HepG2 (cell line): ENCODE data around the gene EMILIN3. TPM values are rescaled to one million over a fixed set of nuclear protein-coding genes. Genes with fewer than 3 reads are reported as not detected.

Experiments
- ATAC-seq: fragments of 200-7000 bp; cut with Tn5 transposase; 3 replicates; pipeline ENCODE4 v1.9.1; 2020; ENCODE audit warnings: mild to moderate bottlenecking, moderate library complexity
- BruUV-seq: library from RNA; stranded (reverse); fragments of 400-500 nt; replicated peaks from 2 replicates; lab custom pipeline; 2021; lab: Mats Ljungman, UMichigan
- CTCF ChIA-PET: fragments of 300-600 bp; formaldehyde crosslinking; extraction: SDS; loops from one replicate; lab custom pipeline; 2021; ENCODE audit warnings: low total read pairs, inconsistent platforms, low intra/inter-chr PET ratio; lab: Yijun Ruan, JAX
- POLR2A ChIA-PET: fragments of 350-600 bp; sonication (Branson Sonifier 250); formaldehyde crosslinking; loops from one replicate; lab custom pipeline; 2020; ENCODE audit warnings: antibody characterized with exemption, inconsistent platforms; lab: Yijun Ruan, JAX
- DNase-seq: peaks from one replicate; pipeline ENCODE4 v3.0.0-alpha.2; 2015; ENCODE audit warnings: low spot score
- FAIRE-seq: peaks from 3 replicates; lab custom pipeline; 2011; peaks lifted over from hg19 to GRCh38; lab: Jason Lieb, UNC
- H2AFZ ChIP-seq: one replicate; pipeline ENCODE4 v1.6.1; 2011; ENCODE audit warnings: low read length, inconsistent platforms
- H3K27ac ChIP-seq: fragments of 300-600 bp; 3 replicates; pipeline ENCODE4 v1.8.0; 2011; ENCODE audit warnings: mixed run types, mild to moderate bottlenecking, mixed read lengths, low read length, inconsistent platforms; ENCODE audit not compliant: insufficient read depth; ENCODE audit errors: extremely low read length
- H3K27me3 ChIP-seq, 2 experiments: fragments of 200-600 bp in 1 of 2; 2 replicates in 1 of 2; 3 replicates in 1 of 2; pipeline versions ENCODE4 v1.6.0 to v1.8.0; 2011; ENCODE audit warnings: low read length in 2 of 2, mild to moderate bottlenecking in 2 of 2, moderate library complexity in 2 of 2, inconsistent platforms in 1 of 2; ENCODE audit not compliant: insufficient read depth in 2 of 2, control insufficient read depth in 1 of 2
- H3K36me3 ChIP-seq, 2 experiments: fragments of 200-600 bp in 1 of 2; replicated peaks in 1 of 2; 2 replicates in 1 of 2; 3 replicates in 1 of 2; pipeline versions ENCODE4 v1.5.1 to v1.8.0; 2011; ENCODE audit warnings: low read length in 2 of 2, inconsistent platforms in 1 of 2; ENCODE audit not compliant: insufficient read depth in 2 of 2, control insufficient read depth in 1 of 2
- H3K4me1 ChIP-seq: 2 replicates; pipeline ENCODE4 v1.5.1; 2012; ENCODE audit warnings: low read length, inconsistent platforms; ENCODE audit not compliant: insufficient read depth
- H3K4me2 ChIP-seq: 2 replicates; pipeline ENCODE4 v1.6.0; 2011; ENCODE audit warnings: low read depth, low read length, inconsistent platforms
- H3K4me3 ChIP-seq, 3 experiments: fragments of 200-600 bp in 1 of 3; sonication (generic), shearing (Covaris generic) in 1 of 3; replicated peaks in 1 of 3; 2 replicates each; pipeline ENCODE4 v1.5.1; 2011 to 2016; ENCODE audit warnings: low read length in 3 of 3, inconsistent platforms in 2 of 3, low read depth in 2 of 3, mild to moderate bottlenecking in 2 of 3, control low read depth in 1 of 3, mixed read lengths in 1 of 3; ENCODE audit not compliant: insufficient read depth in 1 of 3
- H3K79me2 ChIP-seq: one replicate; pipeline ENCODE4 v1.6.1; 2011; ENCODE audit warnings: low read length, inconsistent platforms; ENCODE audit not compliant: insufficient read depth
- H3K9ac ChIP-seq: 2 replicates; pipeline ENCODE4 v1.6.0; 2011; ENCODE audit warnings: mild to moderate bottlenecking, low read depth, low read length, inconsistent platforms; ENCODE audit not compliant: insufficient read depth
- H3K9me3 ChIP-seq: 2 replicates; pipeline ENCODE4 v1.5.1; 2012; ENCODE audit warnings: mild to moderate bottlenecking, low read length
- H4K20me1 ChIP-seq: 2 replicates; pipeline ENCODE4 v1.6.0; 2011; ENCODE audit warnings: inconsistent platforms, mild to moderate bottlenecking, low read length, moderate library complexity; ENCODE audit not compliant: insufficient read depth
- ELF3 ChIP-seq: IDR thresholded peaks from 2 replicates; pipeline ENCODE4 v1.6.1; 2016; ENCODE audit warnings: missing genetic modification reagents, missing compliant biosample characterization
- HMG20B ChIP-seq: conservative IDR thresholded peaks from 2 replicates; pipeline ENCODE4 v1.6.1; 2016; ENCODE audit warnings: missing genetic modification reagents, missing compliant biosample characterization
- HOXA9 ChIP-seq: sonication (generic); formaldehyde crosslinking; IDR thresholded peaks from 2 replicates; pipeline ENCODE4 v1.8.1; 2022; ENCODE audit warnings: missing genetic modification reagents, mild to moderate bottlenecking, moderate library complexity, borderline replicate concordance
- KDM5B ChIP-seq: sonication (generic); formaldehyde crosslinking; IDR thresholded peaks from 2 replicates; pipeline ENCODE4 v1.4.0; 2020; ENCODE audit warnings: missing genetic modification reagents, mild to moderate bottlenecking, borderline replicate concordance
- MIXL1 ChIP-seq: IDR thresholded peaks from 2 replicates; pipeline ENCODE4 v1.6.1; 2016
- NFRKB ChIP-seq: fragments of 450-650 bp; IDR thresholded peaks from 2 replicates; pipeline ENCODE4 v1.6.1; 2017
- SSRP1 ChIP-seq: IDR thresholded peaks from 2 replicates; pipeline ENCODE4 v1.6.1; 2016; ENCODE audit warnings: control low read depth
- ZBTB7A ChIP-seq: sonication (generic); formaldehyde crosslinking; IDR thresholded peaks from 2 replicates; pipeline ENCODE4 v1.8.0; 2022; ENCODE audit warnings: mild to moderate bottlenecking, missing genetic modification reagents
- ZNF577 ChIP-seq: sonication (generic); formaldehyde crosslinking; IDR thresholded peaks from 2 replicates; pipeline ENCODE4 v1.4.0; 2020; ENCODE audit warnings: mild to moderate bottlenecking, low read depth, missing genetic modification reagents, borderline replicate concordance
- ZNF660 ChIP-seq: sonication (generic); formaldehyde crosslinking; IDR thresholded peaks from 2 replicates; pipeline ENCODE4 v1.5.1; 2020; ENCODE audit warnings: mild to moderate bottlenecking, low read depth, missing genetic modification reagents, borderline replicate concordance
- ZNF792 ChIP-seq: IDR thresholded peaks from 2 replicates; pipeline ENCODE4 v1.6.1; 2016
- WGBS: methylation state at CpG from one replicate; pipeline ENCODE4 v1.1.6; 2017; ENCODE audit warnings: low lambda C conversion rate; 5-methylcytosine and 5-hydroxymethylcytosine counted together
- in situ Hi-C: cut with HindIII; loops from 2 replicates; pipeline ENCODE4 v1.10.0; 2017; ENCODE audit warnings: low pct_unique_long_range_greater_than_20kb; ENCODE audit not compliant: extremely low pct_ligation_motif_present
- intact Hi-C: fragments of 100-400 bp; cut with micrococcal nuclease; formaldehyde crosslinking; loops from one replicate; pipeline ENCODE4 v1.10.0; 2022; ENCODE audit not compliant: unreplicated experiment
- polyA plus RNA-seq, 8 experiments: library from polyadenylated mRNA; depleted of rRNA in 3 of 8; stranded (reverse) in 7 of 8; unstranded in 1 of 8; fragments of >200 nt; fragmentation: Illumina TruSeq in 4 of 8; extraction: Trizol in 4 of 8; gene quantifications; 2 replicates each; pipeline versions ENCODE4 v1.2.1 to v1.2.3, GENCODE V29; 2011 to 2016; ENCODE audit warnings: low read depth in 4 of 8, missing spikeins in 1 of 8, mixed read lengths in 1 of 8; ENCODE audit not compliant: insufficient read depth in 1 of 8
- total RNA-seq, 5 experiments: library from RNA; depleted of rRNA; stranded (reverse); fragments of >200 nt; fragmentation: Illumina TruSeq; extraction: Trizol; gene quantifications; 2 replicates each; pipeline ENCODE4 v1.2.3, GENCODE V29; 2016; ENCODE audit warnings: low read depth in 1 of 5
- TF ChIP-seq, protein P1 (sequence below): sonication (generic); formaldehyde crosslinking; IDR thresholded peaks from 2 replicates; pipeline ENCODE4 v1.5.0; 2020; ENCODE audit warnings: missing genetic modification reagents, mild to moderate bottlenecking, borderline replicate concordance
- TF ChIP-seq, protein P2 (sequence below): sonication (generic); formaldehyde crosslinking; IDR thresholded peaks from 2 replicates; pipeline ENCODE4 v1.8.1; 2023; ENCODE audit warnings: mild to moderate bottlenecking, missing genetic modification reagents

EMILIN3 gene
- total and polyA plus RNA-seq, 2 of the 13 experiments (the other 11 are each of a cell fraction or from before 2014, with no cell fraction given): 0.25 to 0.29 TPM

DNA sequence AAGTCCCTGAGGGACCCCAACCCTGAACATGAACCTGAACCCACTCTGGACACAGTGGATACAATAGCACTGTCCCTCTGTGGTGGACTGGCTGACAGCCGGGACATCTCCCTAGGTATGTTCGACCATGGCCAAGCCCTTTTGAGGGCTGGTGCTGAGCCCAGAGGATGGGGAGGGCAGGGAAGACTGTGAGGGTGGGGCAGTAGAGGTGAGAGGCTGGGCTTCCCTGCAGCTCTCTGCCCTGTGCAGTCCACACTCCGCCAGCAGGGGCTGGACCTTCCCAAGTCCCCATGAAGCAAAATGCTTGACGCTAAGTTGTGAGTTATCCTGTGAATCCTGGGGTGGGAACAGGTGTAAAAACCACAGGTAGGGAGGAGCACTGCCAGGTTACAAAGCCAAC, 14.5 kb downstream of the EMILIN3 start:
- H3K4me2 ChIP-seq: no peak overlapping the region
- BruUV-seq: no TSS peak
- no peaks in the 10 kb centered on the region for H4K20me1 ChIP-seq
- in situ Hi-C loops (no loop called here), intact Hi-C loops (no loop called here)
- H3K4me3 ChIP-seq: no peak overlapping the region
- no peak for DNase-seq
- ChIA-PET POLR2A (no interaction called here), CTCF (no interaction called here)
- H3K9me3 ChIP-seq: no peaks in the 10 kb centered on the region
- H3K27me3 ChIP-seq: no peaks in the 10 kb centered on the region
- ATAC-seq: peak; percentile 70
- WGBS: 90% methylated on average over 4 of the region's 4 CpGs
- H3K36me3 ChIP-seq: peaks cover 11 to 29% of the 10 kb centered on the region in 2 experiments; a peak in 4 of 5 replicates
- H3K9ac ChIP-seq: no peak overlapping the region
- no peak overlapping the region for H3K27ac ChIP-seq
- no peak for FAIRE-seq
- no peak for TF ChIP-seq KDM5B
- TF ChIP-seq, protein P1, sequence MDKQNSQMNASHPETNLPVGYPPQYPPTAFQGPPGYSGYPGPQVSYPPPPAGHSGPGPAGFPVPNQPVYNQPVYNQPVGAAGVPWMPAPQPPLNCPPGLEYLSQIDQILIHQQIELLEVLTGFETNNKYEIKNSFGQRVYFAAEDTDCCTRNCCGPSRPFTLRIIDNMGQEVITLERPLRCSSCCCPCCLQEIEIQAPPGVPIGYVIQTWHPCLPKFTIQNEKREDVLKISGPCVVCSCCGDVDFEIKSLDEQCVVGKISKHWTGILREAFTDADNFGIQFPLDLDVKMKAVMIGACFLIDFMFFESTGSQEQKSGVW (CRISPR knock-in tag): 0 out of 2 replicates have a peak, but pooled peaks have one; percentile 24
- TF ChIP-seq, protein P2, sequence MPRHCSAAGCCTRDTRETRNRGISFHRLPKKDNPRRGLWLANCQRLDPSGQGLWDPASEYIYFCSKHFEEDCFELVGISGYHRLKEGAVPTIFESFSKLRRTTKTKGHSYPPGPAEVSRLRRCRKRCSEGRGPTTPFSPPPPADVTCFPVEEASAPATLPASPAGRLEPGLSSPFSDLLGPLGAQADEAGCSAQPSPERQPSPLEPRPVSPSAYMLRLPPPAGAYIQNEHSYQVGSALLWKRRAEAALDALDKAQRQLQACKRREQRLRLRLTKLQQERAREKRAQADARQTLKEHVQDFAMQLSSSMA (CRISPR knock-in tag): peak; percentile 38; the same call in 1 of the 2 replicates
- no peaks in the 10 kb centered on the region for H3K79me2 ChIP-seq
- no peaks in the 10 kb centered on the region for H3K4me1 ChIP-seq
- no peak overlapping the region for H2AFZ ChIP-seq

- H4K20me1 ChIP-seq: no peaks in the 10 kb centered on the region
- no peak for ATAC-seq
- 98% methylated on average over 7 of the region's 7 CpGs for WGBS
- H3K4me3 ChIP-seq: no peak overlapping the region
- no peak overlapping the region for H3K4me2 ChIP-seq
- ChIA-PET POLR2A (interaction anchor here (1.8 kb wide), 1 partner anchor 10 kb away, joined by 6 read pairs; no protein-coding TSS in a partner anchor), CTCF (no interaction called here)
- in situ Hi-C loops: no loop called here
- no peak overlapping the region for H3K9ac ChIP-seq
- no peak for DNase-seq
- intact Hi-C loops: no loop called here
- no peaks in the 10 kb centered on the region for H3K9me3 ChIP-seq
- BruUV-seq: no TSS peak
- no peaks in the 10 kb centered on the region for H3K27me3 ChIP-seq
- H2AFZ ChIP-seq: no peak overlapping the region
- peaks cover 8 to 21% of the 10 kb centered on the region in 2 experiments; a peak in 3 of 5 replicates for H3K36me3 ChIP-seq
- FAIRE-seq: no peak
- no peaks in the 10 kb centered on the region for H3K4me1 ChIP-seq
- no peaks in the 10 kb centered on the region for H3K79me2 ChIP-seq
- TF ChIP-seq ELF3 (CRISPR knock-in tag): no peak
- no peak for TF ChIP-seq SSRP1 (CRISPR knock-in tag)
- TF ChIP-seq HOXA9 (CRISPR knock-in tag): no peak
- no peak for TF ChIP-seq ZBTB7A
- TF ChIP-seq NFRKB: no peak
- no peak for TF ChIP-seq HMG20B (CRISPR knock-in tag)
- TF ChIP-seq MIXL1 (CRISPR knock-in tag): no peak
- no peak for TF ChIP-seq ZNF577 (CRISPR knock-in tag)
- TF ChIP-seq ZNF792: no peak
- no peak for TF ChIP-seq ZNF660
- TF ChIP-seq, all 625 proteins: peak for 0
- H3K27ac ChIP-seq: no peak overlapping the region
These were observed 16.1 kb downstream of the EMILIN3 start for GRCh38 chr20:41350408-41350962.
